ENCODE data around the gene MPP4. TPM values are rescaled to one million over a fixed set of nuclear protein-coding genes. Genes with fewer than 3 reads are reported as not detected.

MPP4 gene, protein sequence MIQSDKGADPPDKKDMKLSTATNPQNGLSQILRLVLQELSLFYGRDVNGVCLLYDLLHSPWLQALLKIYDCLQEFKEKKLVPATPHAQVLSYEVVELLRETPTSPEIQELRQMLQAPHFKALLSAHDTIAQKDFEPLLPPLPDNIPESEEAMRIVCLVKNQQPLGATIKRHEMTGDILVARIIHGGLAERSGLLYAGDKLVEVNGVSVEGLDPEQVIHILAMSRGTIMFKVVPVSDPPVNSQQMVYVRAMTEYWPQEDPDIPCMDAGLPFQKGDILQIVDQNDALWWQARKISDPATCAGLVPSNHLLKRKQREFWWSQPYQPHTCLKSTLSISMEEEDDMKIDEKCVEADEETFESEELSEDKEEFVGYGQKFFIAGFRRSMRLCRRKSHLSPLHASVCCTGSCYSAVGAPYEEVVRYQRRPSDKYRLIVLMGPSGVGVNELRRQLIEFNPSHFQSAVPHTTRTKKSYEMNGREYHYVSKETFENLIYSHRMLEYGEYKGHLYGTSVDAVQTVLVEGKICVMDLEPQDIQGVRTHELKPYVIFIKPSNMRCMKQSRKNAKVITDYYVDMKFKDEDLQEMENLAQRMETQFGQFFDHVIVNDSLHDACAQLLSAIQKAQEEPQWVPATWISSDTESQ
- not detected for total RNA-seq

- no peak within 1 kb of the TSS for H3K27ac Mint-ChIP-seq
- CTCF ChIA-PET, result interaction anchor here (1.1 kb wide), 1 partner anchor 82 kb away, joined by 3 read pairs; the partner anchor contains the start of gene ALS2
- H3K4me1 Mint-ChIP-seq, result peaks cover 9% of the 10 kb centered on the region
- H3K4me3 Mint-ChIP-seq, result no peak within 1 kb of the TSS
- H3K27me3 Mint-ChIP-seq, result no peaks in the 10 kb centered on the region
- no peak for DNase-seq
- POLR2A ChIA-PET, result no interaction called here
- no peaks in the 10 kb centered on the region for H3K36me3 Mint-ChIP-seq (ENCODE audit: low read depth)
- H3K9me3 Mint-ChIP-seq, result no peaks in the 10 kb centered on the region
Measured at GRCh38 chr2:201698588-201699226, at the start of gene MPP4. Gene MPP4, minus strand, starts transcription at chr2:201698644. Its CDS starts 4,690 bp downstream, at chr2:201693954.

DNA sequence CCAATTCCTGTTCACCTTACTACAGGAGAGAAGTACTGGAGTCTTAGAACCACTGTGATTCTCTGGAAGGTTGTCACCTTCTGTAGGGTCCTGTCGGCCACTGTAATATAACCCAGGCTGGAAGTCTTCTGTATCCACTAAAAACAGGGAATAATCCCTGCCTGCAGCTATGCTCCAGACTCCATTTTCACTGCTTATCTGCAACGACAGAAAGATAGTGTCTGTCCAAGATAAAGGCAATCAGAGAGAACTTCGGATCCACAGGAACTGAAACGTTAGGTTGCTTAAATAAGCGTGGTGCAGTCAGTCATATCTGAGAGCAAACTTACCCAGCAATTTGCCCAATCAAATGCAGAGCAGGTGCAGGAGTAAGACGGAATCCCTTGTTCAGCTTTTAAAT is 48.1 kb upstream of the MPP4 start:
- CTCF ChIA-PET, result no interaction called here
- no peaks in the 10 kb centered on the region for H3K27me3 Mint-ChIP-seq
- no peaks in the 10 kb centered on the region for H3K4me1 Mint-ChIP-seq
- H3K4me3 Mint-ChIP-seq, result no peak overlapping the region
- H3K27ac Mint-ChIP-seq, result no peak overlapping the region
- H3K9me3 Mint-ChIP-seq, result no peaks in the 10 kb centered on the region
- POLR2A ChIA-PET, result no interaction called here
- no peaks in the 10 kb centered on the region for H3K36me3 Mint-ChIP-seq (ENCODE audit: low read depth)
- no peak for DNase-seq

DNA sequence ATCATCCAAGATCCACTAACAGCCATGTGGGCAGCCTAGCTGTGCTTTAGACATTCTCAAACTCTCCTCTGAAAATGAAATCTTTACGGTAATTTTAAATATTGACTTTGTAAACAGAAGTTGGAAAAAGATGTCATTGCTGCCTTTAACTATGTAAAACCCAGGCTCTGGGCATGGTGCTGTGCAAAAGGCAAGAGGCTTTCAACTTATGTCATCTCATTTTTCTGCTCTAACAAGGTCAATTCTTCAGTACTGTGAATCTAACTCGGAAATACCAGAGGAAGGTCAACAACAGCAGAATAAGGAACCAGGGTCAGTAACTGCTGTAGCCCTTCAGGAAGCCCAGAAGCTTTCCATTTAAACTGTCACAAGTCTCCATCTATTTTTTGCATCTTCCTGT is 37.0 kb upstream of the MPP4 start:
- no peak overlapping the region for H3K4me3 Mint-ChIP-seq
- peaks cover 23% of the 10 kb centered on the region for H3K36me3 Mint-ChIP-seq (ENCODE audit: low read depth)
- DNase-seq, result no peak
- H3K4me1 Mint-ChIP-seq, result peaks cover 1% of the 10 kb centered on the region
- ChIA-PET POLR2A (no interaction called here), CTCF (no interaction called here)
- H3K27ac Mint-ChIP-seq, result no peak overlapping the region
- no peaks in the 10 kb centered on the region for H3K27me3 Mint-ChIP-seq
- peaks cover 11% of the 10 kb centered on the region for H3K9me3 Mint-ChIP-seq

DNA sequence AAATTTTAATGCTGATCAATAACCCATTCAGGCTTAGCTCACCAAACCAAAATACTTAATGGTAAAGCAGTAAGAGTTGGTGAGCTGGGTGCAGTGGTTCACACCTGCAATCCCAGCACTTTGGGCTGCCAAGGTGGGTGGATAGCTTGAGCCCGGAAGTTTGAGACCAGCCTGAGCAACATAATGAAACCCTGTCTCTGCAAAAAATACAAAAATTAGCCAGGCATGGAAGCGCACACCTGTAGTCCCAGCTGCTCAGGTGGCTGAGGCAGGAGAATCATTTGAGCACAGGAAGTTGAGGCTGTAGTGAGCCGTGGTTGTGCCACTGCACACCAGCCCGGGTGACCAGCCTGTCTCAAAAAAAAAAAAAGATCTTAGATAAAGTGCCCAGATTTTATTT is 35.7 kb upstream of the MPP4 start:
- peaks cover 23% of the 10 kb centered on the region for H3K36me3 Mint-ChIP-seq (ENCODE audit: low read depth)
- no peak overlapping the region for H3K4me3 Mint-ChIP-seq
- ChIA-PET CTCF (no interaction called here), POLR2A (no interaction called here)
- H3K27me3 Mint-ChIP-seq, result no peaks in the 10 kb centered on the region
- peaks cover 11% of the 10 kb centered on the region for H3K9me3 Mint-ChIP-seq
- peaks cover 1% of the 10 kb centered on the region for H3K4me1 Mint-ChIP-seq
- no peak for DNase-seq
- H3K27ac Mint-ChIP-seq, result no peak overlapping the region

DNA sequence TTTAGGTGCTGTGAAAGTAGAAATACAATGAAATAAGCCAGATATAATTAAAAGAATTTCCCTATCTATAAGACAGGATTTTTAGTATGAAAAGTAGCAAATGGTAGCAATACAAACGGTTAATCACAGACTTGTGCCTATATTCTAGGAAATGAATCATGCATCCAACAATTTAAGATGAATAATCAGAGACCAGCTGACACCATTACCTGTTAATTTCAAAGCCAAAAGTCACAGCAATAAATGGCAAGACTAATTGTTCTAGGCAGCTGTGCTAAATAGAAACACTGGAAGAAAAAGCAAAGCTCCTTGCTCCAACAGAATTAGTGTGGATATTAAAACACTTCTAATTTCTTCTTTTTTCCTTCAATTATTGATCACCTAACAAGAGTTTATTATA is 35.1 kb upstream of the MPP4 start:
- Mint-ChIP-seq H3K4me1 (peaks cover 1% of the 10 kb centered on the region), H3K27me3 (no peaks in the 10 kb centered on the region), H3K27ac (no peak overlapping the region), H3K9me3 (peaks cover 11% of the 10 kb centered on the region), H3K36me3 (ENCODE audit: low read depth) (peaks cover 21% of the 10 kb centered on the region), H3K4me3 (no peak overlapping the region)
- DNase-seq, result no peak
- POLR2A ChIA-PET, result no interaction called here
- CTCF ChIA-PET, result no interaction called here

- Mint-ChIP-seq H3K27ac (no peak overlapping the region), H3K4me1 (peaks cover 1% of the 10 kb centered on the region), H3K36me3 (ENCODE audit: low read depth) (peaks cover 8% of the 10 kb centered on the region), H3K4me3 (no peak overlapping the region), H3K9me3 (peaks cover 6% of the 10 kb centered on the region), H3K27me3 (no peaks in the 10 kb centered on the region)
- DNase-seq, result no peak
- CTCF ChIA-PET, result interaction anchor here (1.0 kb wide), 1 partner anchor 252 kb away, joined by 3 read pairs; no protein-coding TSS in a partner anchor
- POLR2A ChIA-PET, result no interaction called here
Measured at GRCh38 chr2:201730651-201731285, 32.3 kb upstream of the MPP4 start.

GRCh38 chr2:201715459-201715858 is 17.0 kb upstream of the MPP4 start:
- CTCF ChIA-PET, result no interaction called here
- DNase-seq, result no peak
- Mint-ChIP-seq H3K9me3 (peaks cover 3% of the 10 kb centered on the region), H3K27me3 (no peaks in the 10 kb centered on the region), H3K27ac (no peak overlapping the region), H3K4me3 (no peak overlapping the region), H3K36me3 (ENCODE audit: low read depth) (peaks cover 31% of the 10 kb centered on the region), H3K4me1 (no peaks in the 10 kb centered on the region)
- POLR2A ChIA-PET, result no interaction called here

- no peaks in the 10 kb centered on the region for H3K9me3 Mint-ChIP-seq
- ChIA-PET POLR2A (no interaction called here), CTCF (no interaction called here)
- DNase-seq, result no peak
- no peaks in the 10 kb centered on the region for H3K27me3 Mint-ChIP-seq
- H3K36me3 Mint-ChIP-seq (ENCODE audit: low read depth), result peaks cover 18% of the 10 kb centered on the region
- no peak overlapping the region for H3K4me3 Mint-ChIP-seq
- no peak overlapping the region for H3K27ac Mint-ChIP-seq
- H3K4me1 Mint-ChIP-seq, result no peaks in the 10 kb centered on the region
Measured at GRCh38 chr2:201712726-201713125, 14.3 kb upstream of the MPP4 start.

DNA sequence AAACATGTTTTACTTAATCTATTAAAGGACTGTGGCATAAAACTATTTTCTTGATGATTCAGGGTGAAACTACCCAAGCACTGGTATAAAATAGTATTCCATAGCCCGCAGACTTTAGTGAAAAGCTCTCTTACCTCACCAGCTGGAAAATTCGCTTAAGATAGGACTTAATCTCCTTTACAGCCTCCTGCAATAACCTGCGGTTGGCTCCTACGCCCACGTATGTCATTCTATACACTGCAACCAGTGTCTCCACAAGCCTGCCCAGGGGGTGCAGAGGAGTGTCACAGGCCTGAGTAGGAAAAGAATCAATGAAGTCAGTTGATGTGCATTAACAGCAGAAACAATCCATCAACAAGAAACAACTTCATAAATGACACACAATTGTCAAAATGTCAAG is 11.3 kb upstream of the MPP4 start:
- DNase-seq, result no peak
- H3K4me1 Mint-ChIP-seq, result no peaks in the 10 kb centered on the region
- ChIA-PET CTCF (no interaction called here), POLR2A (no interaction called here)
- H3K27ac Mint-ChIP-seq, result no peak overlapping the region
- H3K9me3 Mint-ChIP-seq, result no peaks in the 10 kb centered on the region
- no peaks in the 10 kb centered on the region for H3K27me3 Mint-ChIP-seq
- no peak overlapping the region for H3K4me3 Mint-ChIP-seq
- H3K36me3 Mint-ChIP-seq (ENCODE audit: low read depth), result peaks cover 14% of the 10 kb centered on the region

DNA sequence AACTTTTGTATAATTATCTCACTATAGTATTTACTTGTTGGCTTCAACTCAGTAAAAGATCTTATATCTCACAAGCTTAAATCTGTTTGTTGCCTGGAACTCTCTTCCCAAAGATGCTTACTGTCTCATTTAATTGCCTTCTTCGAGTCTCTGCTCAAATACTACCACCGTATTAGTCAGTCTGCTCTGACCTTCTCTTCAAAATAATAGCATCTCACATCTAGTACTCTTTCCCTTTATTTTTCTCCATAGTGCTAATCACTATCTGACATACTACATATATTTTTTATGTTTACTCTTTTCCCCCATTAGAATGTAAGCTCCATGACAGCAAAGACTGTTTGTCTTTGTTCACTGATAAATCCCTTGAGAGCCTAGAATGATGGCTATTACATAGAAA is 10.6 kb upstream of the MPP4 start:
- ChIA-PET CTCF (no interaction called here), POLR2A (no interaction called here)
- H3K4me1 Mint-ChIP-seq, result peaks cover 3% of the 10 kb centered on the region
- no peaks in the 10 kb centered on the region for H3K27me3 Mint-ChIP-seq
- no peak overlapping the region for H3K27ac Mint-ChIP-seq
- H3K4me3 Mint-ChIP-seq, result no peak overlapping the region
- DNase-seq, result no peak
- no peaks in the 10 kb centered on the region for H3K9me3 Mint-ChIP-seq
- H3K36me3 Mint-ChIP-seq (ENCODE audit: low read depth), result peaks cover 14% of the 10 kb centered on the region

- Mint-ChIP-seq H3K9me3 (no peaks in the 10 kb centered on the region), H3K4me3 (no peak overlapping the region), H3K4me1 (peaks cover 3% of the 10 kb centered on the region), H3K27ac (no peak overlapping the region), H3K27me3 (no peaks in the 10 kb centered on the region), H3K36me3 (ENCODE audit: low read depth) (peaks cover 10% of the 10 kb centered on the region)
- ChIA-PET CTCF (no interaction called here), POLR2A (no interaction called here)
- no peak for DNase-seq
Measured at GRCh38 chr2:201707753-201708152, 9.3 kb upstream of the MPP4 start.

- H3K9me3 Mint-ChIP-seq, result no peaks in the 10 kb centered on the region
- H3K36me3 Mint-ChIP-seq (ENCODE audit: low read depth), result peaks cover 7% of the 10 kb centered on the region
- POLR2A ChIA-PET, result no interaction called here
- H3K27me3 Mint-ChIP-seq, result no peaks in the 10 kb centered on the region
- CTCF ChIA-PET, result no interaction called here
- no peak for DNase-seq
- no peak overlapping the region for H3K4me3 Mint-ChIP-seq
- peaks cover 3% of the 10 kb centered on the region for H3K4me1 Mint-ChIP-seq
- H3K27ac Mint-ChIP-seq, result no peak overlapping the region
Measured at GRCh38 chr2:201707142-201707541, 8.7 kb upstream of the MPP4 start.

GRCh38 chr2:201704536-201704935 is 6.1 kb upstream of the MPP4 start:
- Mint-ChIP-seq H3K27ac (no peak overlapping the region), H3K9me3 (no peaks in the 10 kb centered on the region), H3K27me3 (no peaks in the 10 kb centered on the region), H3K4me3 (no peak overlapping the region), H3K36me3 (ENCODE audit: low read depth) (peaks cover 7% of the 10 kb centered on the region), H3K4me1 (peaks cover 3% of the 10 kb centered on the region)
- ChIA-PET CTCF (no interaction called here), POLR2A (no interaction called here)
- DNase-seq, result no peak

Data from activated CD4-positive, alpha-beta memory T cell treated with anti-CD3 and anti-CD28 coated beads, Interleukin-2, amount 10 ng/mL, durations not matched to agents 7 days and 5 days (primary cell).